ENCODE measurements around the gene CSNK2A2. TPM values are rescaled to one million over a fixed set of nuclear protein-coding genes. Genes with fewer than 3 reads are reported as not detected.

Gene CSNK2A2
- polyA plus RNA-seq, 1 donor from 2014 or later, result 36.7 TPM

GRCh38 chr16:58177353-58177710 is 20.6 kb downstream of the CSNK2A2 start:
- Histone ChIP-seq H3K9ac (ENCODE audit: low read length) (no peak overlapping the region), H3K27me3 (ENCODE audit: insufficient read depth, low read depth, low read length) (no peaks in the 10 kb centered on the region), H3K36me3 (ENCODE audit: insufficient read depth, low read length) (peaks cover 6% of the 10 kb centered on the region), H4K20me1 (ENCODE audit: insufficient read depth) (no peaks in the 10 kb centered on the region), H3K27ac (ENCODE audit: low read length) (no peak overlapping the region), H3K4me3 (ENCODE audit: low read length) (no peak overlapping the region), H3K79me2 (replicated peaks; ENCODE audit: insufficient read depth, low read length) (peaks cover 5% of the 10 kb centered on the region), H3K9me3 (ENCODE audit: low read length) (no peaks in the 10 kb centered on the region), H3K4me2 (ENCODE audit: low read length) (no peak overlapping the region), H2AFZ (ENCODE audit: low read depth, low read length) (no peak overlapping the region), H3K9me2 (ENCODE audit: insufficient read depth, low read length) (no peaks in the 10 kb centered on the region), H3F3A (ENCODE audit: insufficient read depth, low read length, poor library complexity, severe bottlenecking) (no peaks in the 10 kb centered on the region)
- TF ChIP-seq RAD21 (conservative IDR thresholded peaks at IDR 0.05) (no peak), EZH2 (IDR thresholded peaks at IDR 0.05; ENCODE audit: borderline replicate concordance, insufficient read depth, low read length, poor library complexity, severe bottlenecking) (no peak), REST (IDR thresholded peaks at IDR 0.05; ENCODE audit: borderline replicate concordance) (no peak), CTCF (IDR thresholded peaks at IDR 0.05; ENCODE audit: poor library complexity, severe bottlenecking) (no peak), POLR2AphosphoS5 (IDR thresholded peaks at IDR 0.05) (no peak), EP300 (conservative IDR thresholded peaks at IDR 0.05; ENCODE audit: poor library complexity, severe bottlenecking) (no peak), SMC3 (conservative IDR thresholded peaks at IDR 0.05; ENCODE audit: poor library complexity) (no peak), TAF1 (IDR thresholded peaks at IDR 0.05; ENCODE audit: low read depth) (no peak), MXI1 (conservative IDR thresholded peaks at IDR 0.05; ENCODE audit: poor library complexity, severe bottlenecking) (no peak)

- H3K79me2 ChIP-seq (replicated peaks; ENCODE audit: insufficient read depth, low read length), result peaks cover 5% of the 10 kb centered on the region
- no peak overlapping the region for H3K4me2 ChIP-seq (ENCODE audit: low read length)
- no peaks in the 10 kb centered on the region for H3K27me3 ChIP-seq (ENCODE audit: insufficient read depth, low read depth, low read length)
- peaks cover 6% of the 10 kb centered on the region for H3K36me3 ChIP-seq (ENCODE audit: insufficient read depth, low read length)
- H3K9ac ChIP-seq (ENCODE audit: low read length), result no peak overlapping the region
- H3K27ac ChIP-seq (ENCODE audit: low read length), result no peak overlapping the region
- no peaks in the 10 kb centered on the region for H3F3A ChIP-seq (ENCODE audit: insufficient read depth, low read length, poor library complexity, severe bottlenecking)
- no peak for TF ChIP-seq POLR2AphosphoS5 (IDR thresholded peaks at IDR 0.05)
- no peak for TF ChIP-seq SMC3 (conservative IDR thresholded peaks at IDR 0.05; ENCODE audit: poor library complexity)
- TF ChIP-seq CTCF (IDR thresholded peaks at IDR 0.05; ENCODE audit: poor library complexity, severe bottlenecking), result no peak
- TF ChIP-seq EZH2 (IDR thresholded peaks at IDR 0.05; ENCODE audit: borderline replicate concordance, insufficient read depth, low read length, poor library complexity, severe bottlenecking), result no peak
- TF ChIP-seq EP300 (conservative IDR thresholded peaks at IDR 0.05; ENCODE audit: poor library complexity, severe bottlenecking), result no peak
- no peak for TF ChIP-seq TAF1 (IDR thresholded peaks at IDR 0.05; ENCODE audit: low read depth)
- no peak for TF ChIP-seq REST (IDR thresholded peaks at IDR 0.05; ENCODE audit: borderline replicate concordance)
- no peak for TF ChIP-seq MXI1 (conservative IDR thresholded peaks at IDR 0.05; ENCODE audit: poor library complexity, severe bottlenecking)
- TF ChIP-seq RAD21 (conservative IDR thresholded peaks at IDR 0.05), result no peak
- H3K9me3 ChIP-seq (ENCODE audit: low read length), result no peaks in the 10 kb centered on the region
- no peak overlapping the region for H3K4me3 ChIP-seq (ENCODE audit: low read length)
- no peaks in the 10 kb centered on the region for H3K9me2 ChIP-seq (ENCODE audit: insufficient read depth, low read length)
- H4K20me1 ChIP-seq (ENCODE audit: insufficient read depth), result no peaks in the 10 kb centered on the region
- no peak overlapping the region for H2AFZ ChIP-seq (ENCODE audit: low read depth, low read length)
Observed at GRCh38 chr16:58176608-58177352, 21.1 kb downstream of the CSNK2A2 start.

All from neural cell (in vitro differentiated cells).